ENCODE results near the gene STAT4.

The STAT4 gene

DNA sequence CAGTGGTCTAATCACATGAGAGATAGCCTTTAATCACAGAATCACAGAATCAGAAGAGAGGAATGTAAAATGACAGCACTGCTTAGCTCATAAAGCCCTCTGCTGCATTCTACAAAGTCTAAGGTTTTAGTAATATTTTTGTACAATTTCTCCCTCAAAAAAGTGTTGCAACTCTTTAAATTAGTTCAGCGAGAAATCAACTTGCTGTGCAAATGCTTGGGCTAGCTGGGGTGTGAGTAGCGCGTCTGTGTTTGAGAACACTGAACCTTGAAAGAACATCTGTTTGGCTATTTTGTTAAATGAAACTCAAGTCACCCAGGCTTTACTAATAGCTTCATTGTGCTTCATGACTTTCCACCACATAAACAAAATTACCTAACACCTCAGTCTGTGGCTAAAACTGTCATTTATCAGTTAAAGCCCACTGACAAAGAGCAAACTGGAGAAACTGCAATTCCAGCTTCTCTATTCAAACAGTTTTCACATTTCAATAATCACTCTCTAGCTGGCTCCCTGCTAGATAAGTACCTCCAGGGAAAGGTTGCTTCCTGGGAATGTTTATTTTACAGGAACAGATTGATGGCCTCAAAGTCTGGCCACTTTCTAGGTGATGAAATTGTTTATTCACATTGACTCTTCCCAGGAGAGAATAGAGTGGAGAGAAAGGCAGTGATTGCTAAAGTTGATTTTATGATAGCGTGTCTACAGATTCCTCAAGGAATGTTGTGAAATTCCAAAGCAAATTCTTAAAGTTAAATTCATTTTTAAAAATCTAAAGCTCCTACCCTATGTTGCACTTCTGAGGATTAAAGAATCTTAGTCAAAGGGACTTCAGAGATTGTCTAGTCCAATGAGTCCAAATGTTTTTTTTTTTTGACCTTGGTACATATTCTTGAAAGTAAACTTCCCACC, 100.8 kb downstream of the STAT4 start:
- ATAC-seq: peak; percentile 53
- TF ChIP-seq ISL1 (CRISPR knock-in tag; IDR thresholded peaks at IDR 0.05) (peak; percentile 73), SNAI2 (CRISPR knock-in tag; IDR thresholded peaks at IDR 0.05) (no peak)
- TF ChIP-seq, protein P1, sequence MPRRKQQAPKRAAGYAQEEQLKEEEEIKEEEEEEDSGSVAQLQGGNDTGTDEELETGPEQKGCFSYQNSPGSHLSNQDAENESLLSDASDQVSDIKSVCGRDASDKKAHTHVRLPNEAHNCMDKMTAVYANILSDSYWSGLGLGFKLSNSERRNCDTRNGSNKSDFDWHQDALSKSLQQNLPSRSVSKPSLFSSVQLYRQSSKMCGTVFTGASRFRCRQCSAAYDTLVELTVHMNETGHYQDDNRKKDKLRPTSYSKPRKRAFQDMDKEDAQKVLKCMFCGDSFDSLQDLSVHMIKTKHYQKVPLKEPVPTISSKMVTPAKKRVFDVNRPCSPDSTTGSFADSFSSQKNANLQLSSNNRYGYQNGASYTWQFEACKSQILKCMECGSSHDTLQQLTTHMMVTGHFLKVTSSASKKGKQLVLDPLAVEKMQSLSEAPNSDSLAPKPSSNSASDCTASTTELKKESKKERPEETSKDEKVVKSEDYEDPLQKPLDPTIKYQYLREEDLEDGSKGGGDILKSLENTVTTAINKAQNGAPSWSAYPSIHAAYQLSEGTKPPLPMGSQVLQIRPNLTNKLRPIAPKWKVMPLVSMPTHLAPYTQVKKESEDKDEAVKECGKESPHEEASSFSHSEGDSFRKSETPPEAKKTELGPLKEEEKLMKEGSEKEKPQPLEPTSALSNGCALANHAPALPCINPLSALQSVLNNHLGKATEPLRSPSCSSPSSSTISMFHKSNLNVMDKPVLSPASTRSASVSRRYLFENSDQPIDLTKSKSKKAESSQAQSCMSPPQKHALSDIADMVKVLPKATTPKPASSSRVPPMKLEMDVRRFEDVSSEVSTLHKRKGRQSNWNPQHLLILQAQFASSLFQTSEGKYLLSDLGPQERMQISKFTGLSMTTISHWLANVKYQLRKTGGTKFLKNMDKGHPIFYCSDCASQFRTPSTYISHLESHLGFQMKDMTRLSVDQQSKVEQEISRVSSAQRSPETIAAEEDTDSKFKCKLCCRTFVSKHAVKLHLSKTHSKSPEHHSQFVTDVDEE (CRISPR knock-in tag; IDR thresholded peaks at IDR 0.05): no peak

DNA sequence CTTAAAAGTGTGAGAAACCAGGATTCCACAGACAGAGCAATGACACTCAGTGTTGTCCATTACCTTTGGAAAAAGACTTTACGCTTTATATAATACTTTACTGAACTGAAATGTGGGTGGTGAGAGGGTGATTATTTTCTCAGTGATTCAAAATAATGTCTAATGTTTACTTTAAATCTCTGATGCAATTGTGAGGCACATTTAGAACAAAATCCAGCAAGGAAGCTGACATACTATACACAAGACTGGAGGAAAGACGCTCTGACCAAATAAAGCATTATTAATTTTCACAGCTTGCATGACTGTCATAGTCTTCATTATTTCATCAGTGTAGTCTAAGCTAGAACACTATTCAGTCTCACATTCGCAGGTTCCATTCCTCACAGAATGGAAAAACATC, 102.7 kb downstream of the STAT4 start:
- no peak for TF ChIP-seq ZNF565 (CRISPR knock-in tag; conservative IDR thresholded peaks at IDR 0.05; ENCODE audit: low read depth)
- no peak for ATAC-seq

GRCh38 chr2:191045141-191045540, 105.7 kb downstream of the STAT4 start:
- ATAC-seq: no peak
- TF ChIP-seq ISL1 (CRISPR knock-in tag; IDR thresholded peaks at IDR 0.05) (no peak), TCF4 (CRISPR knock-in tag; IDR thresholded peaks at IDR 0.05; ENCODE audit: borderline replicate concordance) (no peak), ARNTL (CRISPR knock-in tag; IDR thresholded peaks at IDR 0.05; ENCODE audit: borderline replicate concordance, low read depth) (no peak)

GRCh38 chr2:191043438-191043837, 107.4 kb downstream of the STAT4 start:
- ATAC-seq: no peak
- TF ChIP-seq ZFP30 (CRISPR knock-in tag; IDR thresholded peaks at IDR 0.05): no peak
- no peak for TF ChIP-seq ESRRG (CRISPR knock-in tag; IDR thresholded peaks at IDR 0.05)
- TF ChIP-seq ZFP3 (CRISPR knock-in tag; IDR thresholded peaks at IDR 0.05): no peak
- TF ChIP-seq RARB (CRISPR knock-in tag; IDR thresholded peaks at IDR 0.05): no peak
- TF ChIP-seq BACH2 (CRISPR knock-in tag; IDR thresholded peaks at IDR 0.05; ENCODE audit: borderline replicate concordance): no peak
- no peak for TF ChIP-seq ZNF565 (CRISPR knock-in tag; conservative IDR thresholded peaks at IDR 0.05; ENCODE audit: low read depth)
- TF ChIP-seq, protein P2, sequence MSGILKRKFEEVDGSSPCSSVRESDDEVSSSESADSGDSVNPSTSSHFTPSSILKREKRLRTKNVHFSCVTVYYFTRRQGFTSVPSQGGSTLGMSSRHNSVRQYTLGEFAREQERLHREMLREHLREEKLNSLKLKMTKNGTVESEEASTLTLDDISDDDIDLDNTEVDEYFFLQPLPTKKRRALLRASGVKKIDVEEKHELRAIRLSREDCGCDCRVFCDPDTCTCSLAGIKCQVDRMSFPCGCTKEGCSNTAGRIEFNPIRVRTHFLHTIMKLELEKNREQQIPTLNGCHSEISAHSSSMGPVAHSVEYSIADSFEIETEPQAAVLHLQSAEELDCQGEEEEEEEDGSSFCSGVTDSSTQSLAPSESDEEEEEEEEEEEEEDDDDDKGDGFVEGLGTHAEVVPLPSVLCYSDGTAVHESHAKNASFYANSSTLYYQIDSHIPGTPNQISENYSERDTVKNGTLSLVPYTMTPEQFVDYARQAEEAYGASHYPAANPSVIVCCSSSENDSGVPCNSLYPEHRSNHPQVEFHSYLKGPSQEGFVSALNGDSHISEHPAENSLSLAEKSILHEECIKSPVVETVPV (CRISPR knock-in tag; IDR thresholded peaks at IDR 0.05): no peak
- TF ChIP-seq ZNF8 (CRISPR knock-in tag; IDR thresholded peaks at IDR 0.05): no peak
- TF ChIP-seq ZNF70 (CRISPR knock-in tag; IDR thresholded peaks at IDR 0.05): no peak
- TF ChIP-seq TOX (CRISPR knock-in tag; IDR thresholded peaks at IDR 0.05; ENCODE audit: borderline replicate concordance): no peak
- no peak for TF ChIP-seq ISL1 (CRISPR knock-in tag; IDR thresholded peaks at IDR 0.05)
- TF ChIP-seq, protein P1 (CRISPR knock-in tag; IDR thresholded peaks at IDR 0.05): no peak
- no peak for TF ChIP-seq CREB5 (CRISPR knock-in tag; IDR thresholded peaks at IDR 0.05; ENCODE audit: low read depth)
- TF ChIP-seq OSR1 (CRISPR knock-in tag; IDR thresholded peaks at IDR 0.05): no peak
- TF ChIP-seq ZC3H10 (CRISPR knock-in tag; IDR thresholded peaks at IDR 0.05): no peak
- TF ChIP-seq CSDC2 (CRISPR knock-in tag; IDR thresholded peaks at IDR 0.05): no peak
- TF ChIP-seq GLIS3 (CRISPR knock-in tag; IDR thresholded peaks at IDR 0.05): no peak
- no peak for TF ChIP-seq TCF4 (CRISPR knock-in tag; IDR thresholded peaks at IDR 0.05; ENCODE audit: borderline replicate concordance)
- TF ChIP-seq, protein P3, sequence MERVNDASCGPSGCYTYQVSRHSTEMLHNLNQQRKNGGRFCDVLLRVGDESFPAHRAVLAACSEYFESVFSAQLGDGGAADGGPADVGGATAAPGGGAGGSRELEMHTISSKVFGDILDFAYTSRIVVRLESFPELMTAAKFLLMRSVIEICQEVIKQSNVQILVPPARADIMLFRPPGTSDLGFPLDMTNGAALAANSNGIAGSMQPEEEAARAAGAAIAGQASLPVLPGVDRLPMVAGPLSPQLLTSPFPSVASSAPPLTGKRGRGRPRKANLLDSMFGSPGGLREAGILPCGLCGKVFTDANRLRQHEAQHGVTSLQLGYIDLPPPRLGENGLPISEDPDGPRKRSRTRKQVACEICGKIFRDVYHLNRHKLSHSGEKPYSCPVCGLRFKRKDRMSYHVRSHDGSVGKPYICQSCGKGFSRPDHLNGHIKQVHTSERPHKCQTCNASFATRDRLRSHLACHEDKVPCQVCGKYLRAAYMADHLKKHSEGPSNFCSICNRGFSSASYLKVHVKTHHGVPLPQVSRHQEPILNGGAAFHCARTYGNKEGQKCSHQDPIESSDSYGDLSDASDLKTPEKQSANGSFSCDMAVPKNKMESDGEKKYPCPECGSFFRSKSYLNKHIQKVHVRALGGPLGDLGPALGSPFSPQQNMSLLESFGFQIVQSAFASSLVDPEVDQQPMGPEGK (CRISPR knock-in tag; IDR thresholded peaks at IDR 0.05; ENCODE audit: borderline replicate concordance): no peak

Measured in SK-N-SH treated with all-trans-retinoic acid at 6 μM for 48 hours (cell line).